Panc1 (cell line): ENCODE results near the gene FGF14.

Source experiments
- POLR2AphosphoS5 ChIP-seq: IDR thresholded peaks from 2 replicates; pipeline ENCODE4 v1.6.1; 2012; ENCODE audit warnings: mild to moderate bottlenecking, low read depth, low read length, moderate library complexity
- SIN3A ChIP-seq: IDR thresholded peaks from 2 replicates; pipeline ENCODE4 v1.6.1; 2012; ENCODE audit warnings: low read depth, mild to moderate bottlenecking, low read length, moderate library complexity, borderline replicate concordance; ENCODE audit not compliant: insufficient read depth
- TF ChIP-seq, protein P1 (sequence below): fragments of 450-650 bp; IDR thresholded peaks from 2 replicates; pipeline ENCODE4 v1.5.1; 2017; ENCODE audit warnings: mild to moderate bottlenecking
- TF ChIP-seq, protein P2 (sequence below), 2 experiments: IDR thresholded peaks; 2 replicates each; pipeline ENCODE4 v1.6.1; 2011 to 2012; ENCODE audit warnings: low read depth in 2 of 2, control low read depth in 1 of 2, low read length in 1 of 2, mild to moderate bottlenecking in 1 of 2, moderate library complexity in 1 of 2; ENCODE audit not compliant: insufficient read depth in 1 of 2

DNA sequence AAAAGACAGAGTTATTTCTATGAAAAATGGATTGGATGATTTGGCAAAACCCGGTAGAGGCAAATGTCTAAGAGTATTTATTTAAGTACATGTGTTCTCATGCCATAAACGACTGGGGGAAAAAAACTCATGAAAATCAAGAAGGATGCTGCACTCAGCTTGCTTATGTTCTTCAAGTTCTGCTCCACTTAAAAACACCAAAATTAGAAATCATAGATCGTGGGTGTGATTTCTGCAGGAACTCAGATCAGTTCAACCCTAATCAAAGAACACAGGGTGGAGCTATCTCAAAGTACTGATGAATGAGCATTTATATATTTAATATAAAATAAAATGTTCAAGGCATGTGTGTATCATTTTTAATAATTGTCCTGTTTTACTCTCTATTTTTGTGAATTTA is 103.8 kb downstream of the FGF14 start:
- TF ChIP-seq, protein P1, sequence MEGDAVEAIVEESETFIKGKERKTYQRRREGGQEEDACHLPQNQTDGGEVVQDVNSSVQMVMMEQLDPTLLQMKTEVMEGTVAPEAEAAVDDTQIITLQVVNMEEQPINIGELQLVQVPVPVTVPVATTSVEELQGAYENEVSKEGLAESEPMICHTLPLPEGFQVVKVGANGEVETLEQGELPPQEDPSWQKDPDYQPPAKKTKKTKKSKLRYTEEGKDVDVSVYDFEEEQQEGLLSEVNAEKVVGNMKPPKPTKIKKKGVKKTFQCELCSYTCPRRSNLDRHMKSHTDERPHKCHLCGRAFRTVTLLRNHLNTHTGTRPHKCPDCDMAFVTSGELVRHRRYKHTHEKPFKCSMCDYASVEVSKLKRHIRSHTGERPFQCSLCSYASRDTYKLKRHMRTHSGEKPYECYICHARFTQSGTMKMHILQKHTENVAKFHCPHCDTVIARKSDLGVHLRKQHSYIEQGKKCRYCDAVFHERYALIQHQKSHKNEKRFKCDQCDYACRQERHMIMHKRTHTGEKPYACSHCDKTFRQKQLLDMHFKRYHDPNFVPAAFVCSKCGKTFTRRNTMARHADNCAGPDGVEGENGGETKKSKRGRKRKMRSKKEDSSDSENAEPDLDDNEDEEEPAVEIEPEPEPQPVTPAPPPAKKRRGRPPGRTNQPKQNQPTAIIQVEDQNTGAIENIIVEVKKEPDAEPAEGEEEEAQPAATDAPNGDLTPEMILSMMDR: no peak
- TF ChIP-seq POLR2AphosphoS5 (no peak), SIN3A (no peak)
- TF ChIP-seq, protein P2, sequence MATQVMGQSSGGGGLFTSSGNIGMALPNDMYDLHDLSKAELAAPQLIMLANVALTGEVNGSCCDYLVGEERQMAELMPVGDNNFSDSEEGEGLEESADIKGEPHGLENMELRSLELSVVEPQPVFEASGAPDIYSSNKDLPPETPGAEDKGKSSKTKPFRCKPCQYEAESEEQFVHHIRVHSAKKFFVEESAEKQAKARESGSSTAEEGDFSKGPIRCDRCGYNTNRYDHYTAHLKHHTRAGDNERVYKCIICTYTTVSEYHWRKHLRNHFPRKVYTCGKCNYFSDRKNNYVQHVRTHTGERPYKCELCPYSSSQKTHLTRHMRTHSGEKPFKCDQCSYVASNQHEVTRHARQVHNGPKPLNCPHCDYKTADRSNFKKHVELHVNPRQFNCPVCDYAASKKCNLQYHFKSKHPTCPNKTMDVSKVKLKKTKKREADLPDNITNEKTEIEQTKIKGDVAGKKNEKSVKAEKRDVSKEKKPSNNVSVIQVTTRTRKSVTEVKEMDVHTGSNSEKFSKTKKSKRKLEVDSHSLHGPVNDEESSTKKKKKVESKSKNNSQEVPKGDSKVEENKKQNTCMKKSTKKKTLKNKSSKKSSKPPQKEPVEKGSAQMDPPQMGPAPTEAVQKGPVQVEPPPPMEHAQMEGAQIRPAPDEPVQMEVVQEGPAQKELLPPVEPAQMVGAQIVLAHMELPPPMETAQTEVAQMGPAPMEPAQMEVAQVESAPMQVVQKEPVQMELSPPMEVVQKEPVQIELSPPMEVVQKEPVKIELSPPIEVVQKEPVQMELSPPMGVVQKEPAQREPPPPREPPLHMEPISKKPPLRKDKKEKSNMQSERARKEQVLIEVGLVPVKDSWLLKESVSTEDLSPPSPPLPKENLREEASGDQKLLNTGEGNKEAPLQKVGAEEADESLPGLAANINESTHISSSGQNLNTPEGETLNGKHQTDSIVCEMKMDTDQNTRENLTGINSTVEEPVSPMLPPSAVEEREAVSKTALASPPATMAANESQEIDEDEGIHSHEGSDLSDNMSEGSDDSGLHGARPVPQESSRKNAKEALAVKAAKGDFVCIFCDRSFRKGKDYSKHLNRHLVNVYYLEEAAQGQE (IDR thresholded peaks at IDR 0.05; ENCODE audit: insufficient read depth in 1 of 2, low read depth in 2 of 2, low read length in 1 of 2): no peak
